Endothelial cell of umbilical vein (primary cell): Measurements from ENCODE around the gene TRPV6. TPM values are rescaled to one million over a fixed set of nuclear protein-coding genes. Genes with fewer than 3 reads are reported as not detected.

Experiments used
- BruUV-seq: library from RNA; stranded (reverse); fragments of 400-500 nt; replicated peaks from 2 replicates; lab custom pipeline; 2021; lab: Mats Ljungman, UMichigan
- CTCF ChIA-PET: fragments of 300-600, 350-600 bp; sonication (Branson Sonifier 250); formaldehyde crosslinking; loops from one replicate; lab custom pipeline; 2021; ENCODE audit warnings: antibody characterized with exemption, inconsistent platforms; lab: Charles Lee
- POLR2A ChIA-PET: fragments of 300-600, 350-600 bp; sonication (Branson Sonifier 250); formaldehyde crosslinking; loops from one replicate; lab custom pipeline; 2021; ENCODE audit warnings: antibody characterized with exemption, inconsistent platforms; lab: Charles Lee
- DNase-seq: peaks from one replicate; pipeline ENCODE4 v3.0.0-alpha.2; 2011; ENCODE audit warnings: low read depth, low spot score
- FAIRE-seq: peaks from 2 replicates; lab custom pipeline; 2011; peaks lifted over from hg19 to GRCh38; lab: Jason Lieb, UNC
- H2AFZ ChIP-seq: 2 replicates; pipeline ENCODE4 v1.6.0; 2012; ENCODE audit warnings: low read depth, low read length, control low read depth, inconsistent platforms
- H3K27ac ChIP-seq: 2 replicates; pipeline ENCODE4 v1.5.1; 2011; ENCODE audit warnings: low read depth, mild to moderate bottlenecking, control low read depth, low read length, moderate library complexity; ENCODE audit not compliant: insufficient read depth
- H3K27me3 ChIP-seq, 2 experiments: 2 replicates each; pipeline versions ENCODE4 v1.6.0 to v1.6.1; 2011; ENCODE audit warnings: low read length in 2 of 2, mixed read lengths in 1 of 2; ENCODE audit not compliant: control insufficient read depth in 2 of 2, insufficient read depth in 2 of 2
- H3K36me3 ChIP-seq, 2 experiments: 2 replicates in 1 of 2; 3 replicates in 1 of 2; pipeline ENCODE4 v1.5.1; 2011; ENCODE audit warnings: low read length in 2 of 2, mild to moderate bottlenecking in 1 of 2, moderate library complexity in 1 of 2; ENCODE audit not compliant: control insufficient read depth in 2 of 2, insufficient read depth in 2 of 2; ENCODE audit errors: extremely low read depth in 1 of 2
- H3K4me1 ChIP-seq: 3 replicates; pipeline ENCODE4 v1.5.1; 2011; ENCODE audit warnings: mild to moderate bottlenecking, low read length; ENCODE audit not compliant: control insufficient read depth, insufficient read depth; ENCODE audit errors: extremely low read depth
- H3K4me2 ChIP-seq: 2 replicates; pipeline ENCODE4 v1.6.1; 2011; ENCODE audit warnings: low read length, control low read depth, mixed read lengths; ENCODE audit not compliant: insufficient read depth
- H3K4me3 ChIP-seq, 3 experiments: fragments of 200-600 bp in 1 of 3; sonication (generic), shearing (Covaris generic) in 1 of 3; replicated peaks in 1 of 3; 2 replicates each; pipeline ENCODE4 v1.5.1; 2011 to 2016; ENCODE audit warnings: control low read depth in 3 of 3, low read length in 3 of 3, mild to moderate bottlenecking in 2 of 3, inconsistent platforms in 1 of 3, low read depth in 1 of 3, moderate library complexity in 1 of 3; ENCODE audit not compliant: insufficient read depth in 1 of 3
- H3K79me2 ChIP-seq: 2 replicates; pipeline ENCODE4 v1.6.0; 2012; ENCODE audit warnings: low read length, inconsistent platforms; ENCODE audit not compliant: control insufficient read depth, insufficient read depth
- H3K9ac ChIP-seq: replicated peaks from 2 replicates; pipeline ENCODE3; 2011; ENCODE audit warnings: low read length, control low read depth; ENCODE audit not compliant: insufficient read depth; ENCODE audit errors: extremely low read depth
- H3K9me1 ChIP-seq: replicated peaks from 3 replicates; pipeline ENCODE4 v1.6.0; 2011; ENCODE audit warnings: mild to moderate bottlenecking, low read length; ENCODE audit not compliant: control insufficient read depth, insufficient read depth; ENCODE audit errors: extremely low read depth
- H3K9me3 ChIP-seq: replicated peaks from 2 replicates; pipeline ENCODE4 v1.5.1; 2012; ENCODE audit warnings: low read length, inconsistent platforms; ENCODE audit not compliant: control insufficient read depth, insufficient read depth
- H4K20me1 ChIP-seq: replicated peaks from 2 replicates; pipeline ENCODE3; 2011; ENCODE audit warnings: mild to moderate bottlenecking, low read length; ENCODE audit not compliant: control insufficient read depth, insufficient read depth; ENCODE audit errors: extremely low read depth
- CTCF ChIP-seq, 2 donors: IDR thresholded peaks; 1 replicate in 1 of 2; 2 replicates in 1 of 2; pipeline ENCODE4 v1.5.1; 2011; ENCODE audit warnings: low read length in 2 of 2, mild to moderate bottlenecking in 2 of 2, moderate library complexity in 2 of 2, control low read depth in 1 of 2, inconsistent platforms in 1 of 2, low read depth in 1 of 2; ENCODE audit not compliant: insufficient read depth in 1 of 2; ENCODE audit errors: extremely low read depth in 1 of 2
- MYC ChIP-seq: IDR thresholded peaks from one replicate; pipeline ENCODE4 v1.6.1; 2011; ENCODE audit warnings: mild to moderate bottlenecking, low read depth, low read length
- POLR2AphosphoS5 ChIP-seq: IDR thresholded peaks from 2 replicates; pipeline ENCODE4 v1.6.1; 2012; ENCODE audit warnings: low read depth, mild to moderate bottlenecking, control low read depth, low read length, moderate library complexity; ENCODE audit not compliant: insufficient read depth
- dilution Hi-C: fragments of 300-500 bp; cut with MboI; formaldehyde crosslinking; loops from one replicate; pipeline ENCODE4 v1.15.0; 2019; ENCODE audit warnings: low sequenced_read_pairs; ENCODE audit not compliant: extremely low pct_ligation_motif_present
- intact Hi-C: fragments of 100-400 bp; cut with micrococcal nuclease; formaldehyde crosslinking; loops from one replicate; pipeline ENCODE4 v1.10.0; 2022
- polyA plus RNA-seq, 4 experiments: library from polyadenylated mRNA; depleted of rRNA in 3 of 4; stranded (reverse) in 3 of 4; unstranded in 1 of 4; fragments of >200 nt; gene quantifications; 2 replicates each; pipeline versions ENCODE4 v1.2.1 to v1.2.3, GENCODE V29; 2011 to 2012; ENCODE audit warnings: missing spikeins in 1 of 4
- total RNA-seq: library from RNA; stranded (reverse); gene quantifications from 2 replicates; pipeline ENCODE4 v1.2.3, GENCODE V29; 2021

The TRPV6 gene
- total and polyA plus RNA-seq, 2 donors (not counting 3 experiments of a cell fraction or from before 2014, with no cell fraction given) = not detected

GRCh38 chr7:142880876-142881505 is 4.6 kb downstream of the TRPV6 start:
- TF ChIP-seq CTCF (IDR thresholded peaks at IDR 0.05; ENCODE audit: extremely low read depth in 1 of 2, insufficient read depth in 1 of 2, low read depth in 1 of 2, low read length in 2 of 2) (peak; percentile 76 to 83), MYC (no peak)
- Histone ChIP-seq H3K4me3 (no peak overlapping the region), H3K27ac (no peak overlapping the region), H4K20me1 (no peaks in the 10 kb centered on the region), H3K9me3 (no peaks in the 10 kb centered on the region), H3K36me3 (no peaks in the 10 kb centered on the region), H3K9ac (no peak overlapping the region), H2AFZ (no peak overlapping the region), H3K4me2 (no peak overlapping the region), H3K79me2 (no peaks in the 10 kb centered on the region), H3K27me3 (peaks cover 0 to 2% of the 10 kb centered on the region in 2 experiments), H3K9me1 (no peaks in the 10 kb centered on the region), H3K4me1 (no peaks in the 10 kb centered on the region)
- FAIRE-seq (no peak), DNase-seq (peak; percentile 42)
- CTCF ChIA-PET = interaction anchor here (0.7 to 3.1 kb wide), 20 partner anchors 9 to 365 kb away, joined by 3 to 64 read pairs (median 4); no protein-coding TSS in a partner anchor
- POLR2A ChIA-PET = no interaction called here
- dilution Hi-C loops (no loop called here), intact Hi-C loops (loop anchor here (1.0 to 2.0 kb wide), 3 partner anchors 80 to 334 kb away; no protein-coding TSS in a partner anchor)
- no TSS peak for BruUV-seq

- dilution Hi-C loops = no loop called here
- Histone ChIP-seq H3K36me3 (no peaks in the 10 kb centered on the region), H3K27me3 (peaks cover 0 to 2% of the 10 kb centered on the region in 2 experiments), H3K27ac (no peak overlapping the region), H3K9ac (no peak overlapping the region), H2AFZ (no peak overlapping the region), H3K4me1 (no peaks in the 10 kb centered on the region), H3K4me3 (no peak overlapping the region), H3K4me2 (no peak overlapping the region), H3K9me3 (no peaks in the 10 kb centered on the region), H4K20me1 (no peaks in the 10 kb centered on the region), H3K9me1 (no peaks in the 10 kb centered on the region), H3K79me2 (no peaks in the 10 kb centered on the region)
- BruUV-seq = no TSS peak
- ChIA-PET CTCF (interaction anchor here (0.8 to 3.1 kb wide), 10 partner anchors 8 to 363 kb away, joined by 3 to 64 read pairs (median 7); no protein-coding TSS in a partner anchor), POLR2A (no interaction called here)
- intact Hi-C loops = no loop called here
- no peak for FAIRE-seq
- no peak for TF ChIP-seq POLR2AphosphoS5
- no peak for DNase-seq
Observed at GRCh38 chr7:142879060-142879459, 6.5 kb downstream of the TRPV6 start.
